HepG2 (cell line): ENCODE results near the gene FOSL2. TPM values are rescaled to one million over a fixed set of nuclear protein-coding genes. Genes with fewer than 3 reads are reported as not detected.

ENCODE experiments used
- ATAC-seq: fragments of 200-7000 bp; cut with Tn5 transposase; 3 replicates; pipeline ENCODE4 v1.9.1; 2020; ENCODE audit warnings: mild to moderate bottlenecking, moderate library complexity
- BruUV-seq: library from RNA; stranded (reverse); fragments of 400-500 nt; replicated peaks from 2 replicates; lab custom pipeline; 2021; lab: Mats Ljungman, UMichigan
- CTCF ChIA-PET: fragments of 300-600 bp; formaldehyde crosslinking; extraction: SDS; loops from one replicate; lab custom pipeline; 2021; ENCODE audit warnings: low total read pairs, inconsistent platforms, low intra/inter-chr PET ratio; lab: Yijun Ruan, JAX
- POLR2A ChIA-PET: fragments of 350-600 bp; sonication (Branson Sonifier 250); formaldehyde crosslinking; loops from one replicate; lab custom pipeline; 2020; ENCODE audit warnings: antibody characterized with exemption, inconsistent platforms; lab: Yijun Ruan, JAX
- DNase-seq: peaks from one replicate; pipeline ENCODE4 v3.0.0-alpha.2; 2015; ENCODE audit warnings: low spot score
- FAIRE-seq: peaks from 3 replicates; lab custom pipeline; 2011; peaks lifted over from hg19 to GRCh38; lab: Jason Lieb, UNC
- H2AFZ ChIP-seq: one replicate; pipeline ENCODE4 v1.6.1; 2011; ENCODE audit warnings: low read length, inconsistent platforms
- H3K27ac ChIP-seq: fragments of 300-600 bp; 3 replicates; pipeline ENCODE4 v1.8.0; 2011; ENCODE audit warnings: mixed run types, mild to moderate bottlenecking, mixed read lengths, low read length, inconsistent platforms; ENCODE audit not compliant: insufficient read depth; ENCODE audit errors: extremely low read length
- H3K27me3 ChIP-seq, 2 experiments: fragments of 200-600 bp in 1 of 2; 2 replicates in 1 of 2; 3 replicates in 1 of 2; pipeline versions ENCODE4 v1.6.0 to v1.8.0; 2011; ENCODE audit warnings: low read length in 2 of 2, mild to moderate bottlenecking in 2 of 2, moderate library complexity in 2 of 2, inconsistent platforms in 1 of 2; ENCODE audit not compliant: insufficient read depth in 2 of 2, control insufficient read depth in 1 of 2
- H3K36me3 ChIP-seq, 2 experiments: fragments of 200-600 bp in 1 of 2; replicated peaks in 1 of 2; 2 replicates in 1 of 2; 3 replicates in 1 of 2; pipeline versions ENCODE4 v1.5.1 to v1.8.0; 2011; ENCODE audit warnings: low read length in 2 of 2, inconsistent platforms in 1 of 2; ENCODE audit not compliant: insufficient read depth in 2 of 2, control insufficient read depth in 1 of 2
- H3K4me1 ChIP-seq: 2 replicates; pipeline ENCODE4 v1.5.1; 2012; ENCODE audit warnings: low read length, inconsistent platforms; ENCODE audit not compliant: insufficient read depth
- H3K4me2 ChIP-seq: 2 replicates; pipeline ENCODE4 v1.6.0; 2011; ENCODE audit warnings: low read depth, low read length, inconsistent platforms
- H3K4me3 ChIP-seq, 3 experiments: fragments of 200-600 bp in 1 of 3; sonication (generic), shearing (Covaris generic) in 1 of 3; replicated peaks in 1 of 3; 2 replicates each; pipeline ENCODE4 v1.5.1; 2011 to 2016; ENCODE audit warnings: low read length in 3 of 3, inconsistent platforms in 2 of 3, low read depth in 2 of 3, mild to moderate bottlenecking in 2 of 3, control low read depth in 1 of 3, mixed read lengths in 1 of 3; ENCODE audit not compliant: insufficient read depth in 1 of 3
- H3K79me2 ChIP-seq: one replicate; pipeline ENCODE4 v1.6.1; 2011; ENCODE audit warnings: low read length, inconsistent platforms; ENCODE audit not compliant: insufficient read depth
- H3K9ac ChIP-seq: 2 replicates; pipeline ENCODE4 v1.6.0; 2011; ENCODE audit warnings: mild to moderate bottlenecking, low read depth, low read length, inconsistent platforms; ENCODE audit not compliant: insufficient read depth
- H3K9me3 ChIP-seq: 2 replicates; pipeline ENCODE4 v1.5.1; 2012; ENCODE audit warnings: mild to moderate bottlenecking, low read length
- H4K20me1 ChIP-seq: 2 replicates; pipeline ENCODE4 v1.6.0; 2011; ENCODE audit warnings: inconsistent platforms, mild to moderate bottlenecking, low read length, moderate library complexity; ENCODE audit not compliant: insufficient read depth
- CBFB ChIP-seq: sonication (generic); formaldehyde crosslinking; IDR thresholded peaks from 2 replicates; pipeline ENCODE4 v1.4.0; 2020; ENCODE audit warnings: missing genetic modification reagents
- ELF3 ChIP-seq: IDR thresholded peaks from 2 replicates; pipeline ENCODE4 v1.6.1; 2016; ENCODE audit warnings: missing genetic modification reagents, missing compliant biosample characterization
- FLYWCH1 ChIP-seq: sonication (generic); formaldehyde crosslinking; IDR thresholded peaks from 2 replicates; pipeline ENCODE4 v1.8.1; 2023; ENCODE audit warnings: mild to moderate bottlenecking, missing genetic modification reagents
- FOXA3 ChIP-seq: IDR thresholded peaks from 2 replicates; pipeline ENCODE4 v1.6.1; 2016; ENCODE audit warnings: missing genetic modification reagents, missing compliant biosample characterization
- IKZF1 ChIP-seq: fragments of 450-650 bp; IDR thresholded peaks from 2 replicates; pipeline ENCODE4 v1.7.1; 2016
- KMT2B ChIP-seq: IDR thresholded peaks from 2 replicates; pipeline ENCODE4 v1.6.1; 2016; ENCODE audit warnings: missing genetic modification reagents, missing compliant biosample characterization
- NFE2L1 ChIP-seq: sonication (generic); formaldehyde crosslinking; IDR thresholded peaks from 2 replicates; pipeline ENCODE4 v1.4.0; 2020; ENCODE audit warnings: missing genetic modification reagents, mild to moderate bottlenecking, borderline replicate concordance
- NFRKB ChIP-seq: fragments of 450-650 bp; IDR thresholded peaks from 2 replicates; pipeline ENCODE4 v1.6.1; 2017
- RARA ChIP-seq: IDR thresholded peaks from 2 replicates; pipeline ENCODE4 v1.6.1; 2016; ENCODE audit warnings: missing genetic modification reagents, missing compliant biosample characterization
- SALL1 ChIP-seq: sonication (generic); formaldehyde crosslinking; IDR thresholded peaks from 2 replicates; pipeline ENCODE4 v1.8.0; 2022; ENCODE audit warnings: mild to moderate bottlenecking, missing genetic modification reagents
- SPEN ChIP-seq: sonication (generic); formaldehyde crosslinking; IDR thresholded peaks from 2 replicates; pipeline ENCODE4 v1.5.1; 2020; ENCODE audit warnings: low read depth, mild to moderate bottlenecking, missing genetic modification reagents
- ZNF17 ChIP-seq: sonication (generic); formaldehyde crosslinking; IDR thresholded peaks from 2 replicates; pipeline ENCODE4 v1.5.0; 2020; ENCODE audit warnings: mild to moderate bottlenecking, missing genetic modification reagents
- ZSCAN29 ChIP-seq: sonication (generic); formaldehyde crosslinking; conservative IDR thresholded peaks from 2 replicates; pipeline ENCODE4 v1.4.0; 2020; ENCODE audit warnings: mild to moderate bottlenecking, missing genetic modification reagents
- WGBS: methylation state at CpG from one replicate; pipeline ENCODE4 v1.1.6; 2017; ENCODE audit warnings: low lambda C conversion rate; 5-methylcytosine and 5-hydroxymethylcytosine counted together
- in situ Hi-C: cut with HindIII; loops from 2 replicates; pipeline ENCODE4 v1.10.0; 2017; ENCODE audit warnings: low pct_unique_long_range_greater_than_20kb; ENCODE audit not compliant: extremely low pct_ligation_motif_present
- intact Hi-C: fragments of 100-400 bp; cut with micrococcal nuclease; formaldehyde crosslinking; loops from one replicate; pipeline ENCODE4 v1.10.0; 2022; ENCODE audit not compliant: unreplicated experiment
- polyA plus RNA-seq, 8 experiments: library from polyadenylated mRNA; depleted of rRNA in 3 of 8; stranded (reverse) in 7 of 8; unstranded in 1 of 8; fragments of >200 nt; fragmentation: Illumina TruSeq in 4 of 8; extraction: Trizol in 4 of 8; gene quantifications; 2 replicates each; pipeline versions ENCODE4 v1.2.1 to v1.2.3, GENCODE V29; 2011 to 2016; ENCODE audit warnings: low read depth in 4 of 8, missing spikeins in 1 of 8, mixed read lengths in 1 of 8; ENCODE audit not compliant: insufficient read depth in 1 of 8
- total RNA-seq, 5 experiments: library from RNA; depleted of rRNA; stranded (reverse); fragments of >200 nt; fragmentation: Illumina TruSeq; extraction: Trizol; gene quantifications; 2 replicates each; pipeline ENCODE4 v1.2.3, GENCODE V29; 2016; ENCODE audit warnings: low read depth in 1 of 5
- TF ChIP-seq, protein P1 (sequence below): sonication (generic); formaldehyde crosslinking; IDR thresholded peaks from 2 replicates; pipeline ENCODE4 v1.4.0; 2020; ENCODE audit warnings: mild to moderate bottlenecking, missing genetic modification reagents
- TF ChIP-seq, protein P2 (sequence below): sonication (generic); formaldehyde crosslinking; IDR thresholded peaks from 2 replicates; pipeline ENCODE4 v1.9.0; 2021; ENCODE audit warnings: missing genetic modification reagents, borderline replicate concordance

The FOSL2 gene
- total and polyA plus RNA-seq, 2 of the 13 experiments (the other 11 are each of a cell fraction or from before 2014, with no cell fraction given): 3.4 to 18.1 TPM

DNA sequence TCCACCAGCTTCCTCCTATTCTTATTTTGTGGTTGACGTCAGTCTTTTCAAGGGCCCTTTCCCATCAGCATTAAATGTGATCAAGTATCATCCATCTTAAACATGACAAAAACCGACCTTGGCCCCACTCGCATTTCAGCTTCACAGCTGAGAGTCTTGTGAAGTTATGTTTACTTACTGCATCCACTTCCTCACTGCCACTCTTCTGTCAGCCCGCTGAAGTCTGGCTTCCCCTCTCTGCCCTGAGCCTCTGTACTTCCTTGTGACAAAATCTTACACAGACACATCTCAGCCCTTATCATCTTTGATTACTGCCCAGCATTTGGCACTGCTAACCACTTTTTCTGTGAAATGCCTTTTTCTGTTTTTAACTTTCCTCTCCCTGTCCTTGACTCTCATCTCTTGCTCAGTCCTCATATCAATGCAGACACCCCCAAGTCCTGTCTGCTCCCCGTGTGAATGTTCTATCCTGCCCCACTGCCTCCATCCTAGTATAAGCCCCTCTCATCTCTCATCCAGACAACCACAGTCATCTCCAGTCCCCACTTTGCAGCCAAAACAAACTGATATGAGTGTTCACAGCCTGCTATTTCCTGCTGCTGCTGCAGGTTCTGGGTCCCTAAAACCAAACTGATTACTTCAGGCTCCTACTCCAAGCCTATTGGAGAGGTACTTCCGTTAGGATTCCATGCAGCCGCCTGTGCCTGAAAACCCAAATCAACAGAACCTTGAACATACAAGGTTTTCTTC lies 31.4 kb downstream of the FOSL2 start:
- ATAC-seq: no peak
- H2AFZ ChIP-seq: no peak overlapping the region
- in situ Hi-C loops (no loop called here), intact Hi-C loops (no loop called here)
- H3K79me2 ChIP-seq: no peaks in the 10 kb centered on the region
- ChIA-PET CTCF (no interaction called here), POLR2A (no interaction called here)
- H3K4me3 ChIP-seq: no peak overlapping the region
- no peaks in the 10 kb centered on the region for H4K20me1 ChIP-seq
- H3K27me3 ChIP-seq: peaks cover 0 to 20% of the 10 kb centered on the region in 2 experiments; a peak in 2 of 5 replicates
- no peak for DNase-seq
- WGBS: 8% methylated on average over 7 of the region's 7 CpGs
- FAIRE-seq: no peak
- H3K36me3 ChIP-seq: no peaks in the 10 kb centered on the region
- no peak overlapping the region for H3K9ac ChIP-seq
- H3K9me3 ChIP-seq: no peaks in the 10 kb centered on the region
- BruUV-seq: no TSS peak
- no peak overlapping the region for H3K4me2 ChIP-seq
- H3K27ac ChIP-seq: no peak overlapping the region
- peaks cover 25% of the 10 kb centered on the region for H3K4me1 ChIP-seq
- TF ChIP-seq ELF3 (0 out of 2 replicates have a peak, but pooled peaks have one; percentile 28), NFRKB (no peak), CBFB (no peak), KMT2B (no peak), RARA (CRISPR knock-in tag) (0 out of 2 replicates have a peak, but pooled peaks have one; percentile 20), IKZF1 (no peak), SPEN (no peak), NFE2L1 (no peak), ZSCAN29 (CRISPR knock-in tag) (no peak), FOXA3 (CRISPR knock-in tag) (0 out of 2 replicates have a peak, but pooled peaks have one; percentile 11), SALL1 (CRISPR knock-in tag) (0 out of 2 replicates have a peak, but pooled peaks have one; percentile 20), ZNF17 (no peak), FLYWCH1 (CRISPR knock-in tag) (no peak)
- TF ChIP-seq, protein P1, sequence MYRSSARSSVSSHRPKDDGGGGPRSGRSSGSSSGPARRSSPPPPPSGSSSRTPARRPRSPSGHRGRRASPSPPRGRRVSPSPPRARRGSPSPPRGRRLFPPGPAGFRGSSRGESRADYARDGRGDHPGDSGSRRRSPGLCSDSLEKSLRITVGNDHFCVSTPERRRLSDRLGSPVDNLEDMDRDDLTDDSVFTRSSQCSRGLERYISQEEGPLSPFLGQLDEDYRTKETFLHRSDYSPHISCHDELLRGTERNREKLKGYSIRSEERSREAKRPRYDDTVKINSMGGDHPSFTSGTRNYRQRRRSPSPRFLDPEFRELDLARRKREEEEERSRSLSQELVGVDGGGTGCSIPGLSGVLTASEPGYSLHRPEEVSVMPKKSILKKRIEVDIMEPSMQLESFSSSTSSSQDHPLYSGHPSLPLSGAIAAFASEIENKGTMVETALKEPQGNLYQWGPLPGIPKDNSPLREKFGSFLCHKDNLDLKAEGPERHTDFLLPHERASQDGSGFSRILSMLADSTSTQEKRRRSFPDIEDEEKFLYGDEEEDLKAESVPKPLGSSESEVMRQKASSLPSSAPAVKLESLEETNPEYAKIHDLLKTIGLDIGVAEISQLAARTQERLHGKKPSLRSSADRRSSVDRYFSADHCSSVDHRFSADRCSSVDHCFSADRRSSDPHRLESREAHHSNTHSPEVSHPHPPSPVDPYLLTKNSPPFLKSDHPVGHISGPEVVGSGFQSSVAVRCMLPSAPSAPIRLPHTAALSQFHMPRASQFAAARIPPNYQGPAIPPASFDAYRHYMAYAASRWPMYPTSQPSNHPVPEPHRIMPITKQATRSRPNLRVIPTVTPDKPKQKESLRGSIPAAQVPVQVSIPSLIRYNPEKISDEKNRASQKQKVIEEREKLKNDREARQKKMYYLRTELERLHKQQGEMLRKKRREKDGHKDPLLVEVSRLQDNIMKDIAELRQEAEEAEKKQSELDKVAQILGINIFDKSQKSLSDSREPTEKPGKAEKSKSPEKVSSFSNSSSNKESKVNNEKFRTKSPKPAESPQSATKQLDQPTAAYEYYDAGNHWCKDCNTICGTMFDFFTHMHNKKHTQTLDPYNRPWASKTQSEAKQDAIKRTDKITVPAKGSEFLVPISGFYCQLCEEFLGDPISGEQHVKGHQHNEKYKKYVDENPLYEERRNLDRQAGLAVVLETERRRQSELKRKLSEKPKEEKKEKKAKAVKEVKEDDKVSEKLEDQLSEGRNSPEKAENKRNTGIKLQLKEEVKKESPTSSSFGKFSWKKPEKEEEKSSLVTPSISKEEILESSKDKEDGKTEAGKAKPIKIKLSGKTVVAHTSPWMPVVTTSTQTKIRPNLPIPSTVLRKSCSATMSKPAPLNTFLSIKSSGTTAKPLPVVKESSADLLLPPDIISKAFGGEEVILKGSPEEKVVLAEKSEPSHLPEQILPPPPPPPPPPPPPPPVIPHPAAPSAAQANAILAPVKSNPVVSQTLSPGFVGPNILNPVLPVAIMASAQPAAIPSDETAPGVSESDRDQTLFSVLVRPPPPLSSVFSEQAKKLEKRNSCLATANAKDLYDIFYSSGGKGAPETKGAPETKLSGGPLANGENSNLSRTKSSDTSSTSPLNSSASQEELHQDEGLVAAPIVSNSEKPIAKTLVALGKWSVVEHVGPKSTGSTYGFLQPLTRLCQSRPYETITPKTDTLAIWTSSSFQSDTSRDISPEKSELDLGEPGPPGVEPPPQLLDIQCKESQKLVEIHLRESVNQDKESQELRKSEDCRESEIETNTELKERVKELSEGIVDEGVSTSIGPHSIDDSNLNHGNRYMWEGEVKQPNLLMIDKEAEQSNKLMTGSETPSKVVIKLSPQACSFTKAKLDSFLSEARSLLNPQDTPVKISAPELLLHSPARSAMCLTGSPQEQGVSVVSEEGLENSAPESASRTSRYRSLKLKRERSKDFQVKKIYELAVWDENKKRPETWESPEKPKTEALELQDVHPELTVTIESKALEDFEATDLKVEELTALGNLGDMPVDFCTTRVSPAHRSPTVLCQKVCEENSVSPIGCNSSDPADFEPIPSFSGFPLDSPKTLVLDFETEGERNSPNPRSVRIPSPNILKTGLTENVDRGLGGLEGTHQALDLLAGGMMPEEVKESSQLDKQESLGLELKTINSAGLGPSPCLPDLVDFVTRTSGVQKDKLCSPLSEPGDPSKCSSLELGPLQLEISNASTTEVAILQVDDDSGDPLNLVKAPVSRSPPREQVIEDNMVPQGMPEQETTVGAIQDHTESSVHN (CRISPR knock-in tag): no peak
- TF ChIP-seq, protein P2, sequence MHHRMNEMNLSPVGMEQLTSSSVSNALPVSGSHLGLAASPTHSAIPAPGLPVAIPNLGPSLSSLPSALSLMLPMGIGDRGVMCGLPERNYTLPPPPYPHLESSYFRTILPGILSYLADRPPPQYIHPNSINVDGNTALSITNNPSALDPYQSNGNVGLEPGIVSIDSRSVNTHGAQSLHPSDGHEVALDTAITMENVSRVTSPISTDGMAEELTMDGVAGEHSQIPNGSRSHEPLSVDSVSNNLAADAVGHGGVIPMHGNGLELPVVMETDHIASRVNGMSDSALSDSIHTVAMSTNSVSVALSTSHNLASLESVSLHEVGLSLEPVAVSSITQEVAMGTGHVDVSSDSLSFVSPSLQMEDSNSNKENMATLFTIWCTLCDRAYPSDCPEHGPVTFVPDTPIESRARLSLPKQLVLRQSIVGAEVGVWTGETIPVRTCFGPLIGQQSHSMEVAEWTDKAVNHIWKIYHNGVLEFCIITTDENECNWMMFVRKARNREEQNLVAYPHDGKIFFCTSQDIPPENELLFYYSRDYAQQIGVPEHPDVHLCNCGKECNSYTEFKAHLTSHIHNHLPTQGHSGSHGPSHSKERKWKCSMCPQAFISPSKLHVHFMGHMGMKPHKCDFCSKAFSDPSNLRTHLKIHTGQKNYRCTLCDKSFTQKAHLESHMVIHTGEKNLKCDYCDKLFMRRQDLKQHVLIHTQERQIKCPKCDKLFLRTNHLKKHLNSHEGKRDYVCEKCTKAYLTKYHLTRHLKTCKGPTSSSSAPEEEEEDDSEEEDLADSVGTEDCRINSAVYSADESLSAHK (CRISPR knock-in tag): no peak
